Mesodermal cell (in vitro differentiated cells): Measurements from ENCODE around the gene MUC6.

Experiments
- H3K27ac ChIP-seq: 2 replicates; pipeline ENCODE4 v1.7.0; 2013; ENCODE audit warnings: mild to moderate bottlenecking, low read depth, low read length, moderate library complexity; ENCODE audit not compliant: severe bottlenecking
- H3K36me3 ChIP-seq: 2 replicates; pipeline ENCODE4 v1.7.1; 2013; ENCODE audit warnings: mild to moderate bottlenecking, low read length, moderate library complexity; ENCODE audit not compliant: control insufficient read depth, insufficient read depth
- H3K4me1 ChIP-seq: one replicate; pipeline ENCODE4 v1.7.1; 2013; ENCODE audit warnings: mild to moderate bottlenecking, low read length; ENCODE audit not compliant: insufficient read depth, control insufficient read depth, poor library complexity, severe bottlenecking
- H3K4me3 ChIP-seq: 2 replicates; pipeline ENCODE4 v1.7.0; 2013; ENCODE audit warnings: low read length, control low read depth, mild to moderate bottlenecking; ENCODE audit not compliant: insufficient read depth, poor library complexity, severe bottlenecking; ENCODE audit errors: extremely low read depth
- H3K9me3 ChIP-seq: 2 replicates; pipeline ENCODE4 v1.7.1; 2013; ENCODE audit warnings: mild to moderate bottlenecking, low read length, moderate library complexity; ENCODE audit not compliant: control insufficient read depth
- whole genome bisulfite sequencing, 2 experiments: methylation state at CpG; one replicate each; pipeline ENCODE4 v1.1.5; 2013; ENCODE audit warnings: missing lambda C conversion rate in 2 of 2; ENCODE audit not compliant: insufficient coverage in 2 of 2; 5-methylcytosine and 5-hydroxymethylcytosine counted together

MUC6 gene

GRCh38 chr11:1010551-1011319 is 25.8 kb downstream of the MUC6 start:
- peaks cover 74% of the 10 kb centered on the region for H3K36me3 ChIP-seq
- H3K27ac ChIP-seq: no peak overlapping the region
- no peaks in the 10 kb centered on the region for H3K4me1 ChIP-seq
- WGBS, 2 experiments: 96 to 97% methylated on average over 31 to 35 of the region's 35 CpGs
- no peak overlapping the region for H3K4me3 ChIP-seq
- H3K9me3 ChIP-seq: no peaks in the 10 kb centered on the region

GRCh38 chr11:1009991-1010390 is 26.5 kb downstream of the MUC6 start:
- no peak overlapping the region for H3K27ac ChIP-seq
- H3K36me3 ChIP-seq: peaks cover 81% of the 10 kb centered on the region
- 95 to 96% methylated on average over 15 to 17 of the region's 17 CpGs for WGBS, 2 experiments

GRCh38 chr11:1009371-1009770 is 27.1 kb downstream of the MUC6 start:
- H3K4me3 ChIP-seq: no peak overlapping the region
- H3K36me3 ChIP-seq: peaks cover 88% of the 10 kb centered on the region
- H3K4me1 ChIP-seq: no peaks in the 10 kb centered on the region
- WGBS, 2 experiments: 93 to 95% methylated on average over 18 to 25 of the region's 33 CpGs
- no peaks in the 10 kb centered on the region for H3K9me3 ChIP-seq
- H3K27ac ChIP-seq: no peak overlapping the region

More at GRCh38 chr11:1009991-1010390, 26.5 kb downstream of the MUC6 start:
- Histone ChIP-seq H3K9me3 (no peaks in the 10 kb centered on the region), H3K4me1 (no peaks in the 10 kb centered on the region), H3K4me3 (no peak overlapping the region)

DNA sequence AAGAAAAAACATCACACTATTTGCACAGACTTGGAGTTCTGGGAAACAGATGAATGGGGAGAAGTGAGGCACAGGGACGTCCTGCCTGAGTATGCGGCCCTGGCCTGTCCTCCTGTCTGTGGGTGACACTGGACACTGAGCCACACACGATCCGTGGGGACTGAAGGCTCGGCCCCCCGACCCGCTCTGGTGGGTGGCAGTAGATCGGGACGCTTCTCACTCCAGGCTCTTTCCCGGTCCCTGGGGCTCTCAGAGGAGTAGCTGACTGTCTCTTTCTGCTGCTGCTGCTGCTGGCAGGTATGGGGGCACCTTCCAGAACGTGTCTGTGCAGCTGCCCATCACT is 27.7 kb downstream of the MUC6 start:
- Histone ChIP-seq H3K4me3 (no peak overlapping the region), H3K36me3 (peaks cover 92% of the 10 kb centered on the region), H3K9me3 (no peaks in the 10 kb centered on the region), H3K27ac (no peak overlapping the region), H3K4me1 (no peaks in the 10 kb centered on the region)
- WGBS, 2 experiments: 96 to 97% methylated on average over 11 of the region's 11 CpGs

- Histone ChIP-seq H3K4me3 (no peak overlapping the region), H3K27ac (no peak overlapping the region), H3K4me1 (no peaks in the 10 kb centered on the region), H3K9me3 (no peaks in the 10 kb centered on the region), H3K36me3 (peaks cover 93% of the 10 kb centered on the region)
- 96 to 97% methylated on average over 35 to 37 of the region's 38 CpGs for WGBS, 2 experiments
Observed at GRCh38 chr11:1008001-1008802, 28.3 kb downstream of the MUC6 start.

DNA sequence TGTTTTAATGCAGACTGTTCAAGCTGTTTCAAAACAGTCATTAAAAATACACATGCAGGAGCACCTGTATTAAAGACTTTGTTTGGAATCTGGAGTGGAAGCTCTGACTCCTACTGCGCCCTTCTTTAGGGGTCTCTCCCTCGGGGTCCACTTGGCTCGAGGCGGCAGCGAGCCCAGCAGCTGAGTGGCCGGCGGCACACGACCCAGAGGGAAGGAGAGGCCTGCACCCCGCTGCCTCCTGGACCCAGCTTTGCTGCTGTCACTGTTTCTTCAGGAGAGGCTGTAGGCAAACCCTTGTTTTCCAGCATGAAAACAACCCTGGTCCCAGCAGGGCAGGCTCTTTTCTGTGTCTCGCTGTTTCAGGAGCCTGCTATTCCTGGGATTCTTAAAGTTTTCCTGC is 29.2 kb downstream of the MUC6 start:
- no peaks in the 10 kb centered on the region for H3K4me1 ChIP-seq
- H3K4me3 ChIP-seq: no peak overlapping the region
- no peaks in the 10 kb centered on the region for H3K9me3 ChIP-seq
- WGBS, 2 experiments: 96 to 97% methylated on average over 9 to 10 of the region's 10 CpGs
- H3K27ac ChIP-seq: no peak overlapping the region
- peaks cover 95% of the 10 kb centered on the region for H3K36me3 ChIP-seq

DNA sequence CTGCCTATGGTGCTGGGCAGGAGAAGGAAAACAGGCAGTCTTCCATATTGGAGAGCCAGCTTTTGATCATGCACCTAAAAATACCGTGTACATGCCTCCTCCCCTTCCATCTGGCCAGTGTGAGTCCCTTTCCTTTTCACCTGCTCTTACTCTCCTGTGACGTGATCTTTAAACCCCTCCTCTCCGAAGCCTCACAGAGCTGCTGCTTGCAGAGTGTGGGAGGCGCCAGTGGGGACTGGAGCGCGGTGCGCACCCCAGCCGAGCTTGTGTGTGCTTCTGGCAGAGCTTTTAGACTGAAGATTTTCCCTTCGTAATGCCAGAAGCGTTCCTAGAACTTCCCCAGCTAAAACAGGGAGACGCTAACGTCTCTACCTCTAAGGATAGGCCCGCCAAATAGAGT is 29.8 kb downstream of the MUC6 start:
- Histone ChIP-seq H3K36me3 (peaks cover 95% of the 10 kb centered on the region), H3K27ac (no peak overlapping the region), H3K4me1 (no peaks in the 10 kb centered on the region), H3K4me3 (no peak overlapping the region), H3K9me3 (no peaks in the 10 kb centered on the region)
- WGBS, 2 experiments: 95 to 97% methylated on average over 11 to 13 of the region's 13 CpGs

GRCh38 chr11:1005928-1006327 is 30.6 kb downstream of the MUC6 start:
- Histone ChIP-seq H3K4me1 (no peaks in the 10 kb centered on the region), H3K36me3 (peaks cover 95% of the 10 kb centered on the region), H3K9me3 (no peaks in the 10 kb centered on the region), H3K27ac (no peak overlapping the region), H3K4me3 (no peak overlapping the region)
- WGBS, 2 experiments: 95 to 96% methylated on average over 17 to 18 of the region's 21 CpGs

GRCh38 chr11:1003159-1003558 is 33.4 kb downstream of the MUC6 start:
- Histone ChIP-seq H3K27ac (no peak overlapping the region), H3K4me3 (no peak overlapping the region), H3K4me1 (no peaks in the 10 kb centered on the region), H3K36me3 (peaks cover 94% of the 10 kb centered on the region), H3K9me3 (no peaks in the 10 kb centered on the region)
- 92 to 96% methylated on average over 18 of the region's 20 CpGs for WGBS, 2 experiments

- Histone ChIP-seq H3K9me3 (no peaks in the 10 kb centered on the region), H3K27ac (no peak overlapping the region), H3K4me1 (no peaks in the 10 kb centered on the region), H3K36me3 (peaks cover 90% of the 10 kb centered on the region), H3K4me3 (no peak overlapping the region)
- WGBS, 2 experiments: 97 to 99% methylated on average over 12 to 20 of the region's 20 CpGs
Observed at GRCh38 chr11:1002406-1002984, 34.0 kb downstream of the MUC6 start.
